ENCODE results near the gene SGPP1.
"Not testable (repeated sequence)": the region's sequence is repeated elsewhere in the genome, so short reads cannot be mapped to it uniquely, and the experiment has no call there.

The SGPP1 gene, protein sequence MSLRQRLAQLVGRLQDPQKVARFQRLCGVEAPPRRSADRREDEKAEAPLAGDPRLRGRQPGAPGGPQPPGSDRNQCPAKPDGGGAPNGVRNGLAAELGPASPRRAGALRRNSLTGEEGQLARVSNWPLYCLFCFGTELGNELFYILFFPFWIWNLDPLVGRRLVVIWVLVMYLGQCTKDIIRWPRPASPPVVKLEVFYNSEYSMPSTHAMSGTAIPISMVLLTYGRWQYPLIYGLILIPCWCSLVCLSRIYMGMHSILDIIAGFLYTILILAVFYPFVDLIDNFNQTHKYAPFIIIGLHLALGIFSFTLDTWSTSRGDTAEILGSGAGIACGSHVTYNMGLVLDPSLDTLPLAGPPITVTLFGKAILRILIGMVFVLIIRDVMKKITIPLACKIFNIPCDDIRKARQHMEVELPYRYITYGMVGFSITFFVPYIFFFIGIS

GRCh38 chr14:63727736-63728728 lies at the start of gene SGPP1:
SGPP1 (minus strand) TSS chr14:63728065; CDS start chr14:63727944, 121 bp downstream.
- TF ChIP-seq POLR2A (IDR thresholded peaks at IDR 0.05; ENCODE audit: low read depth, low read length): peak; percentile 85
- DNase-seq (ENCODE audit: insufficient read length, low spot score): peak; percentile 83
- peak; percentile 93 for FAIRE-seq

- FAIRE-seq (peak; percentile 83), DNase-seq (ENCODE audit: insufficient read length, low spot score) (peak; percentile 23)
- no peak for TF ChIP-seq POLR2A (IDR thresholded peaks at IDR 0.05; ENCODE audit: low read depth, low read length)
Observed at GRCh38 chr14:63777024-63777423, 49.2 kb upstream of the SGPP1 start.

DNA sequence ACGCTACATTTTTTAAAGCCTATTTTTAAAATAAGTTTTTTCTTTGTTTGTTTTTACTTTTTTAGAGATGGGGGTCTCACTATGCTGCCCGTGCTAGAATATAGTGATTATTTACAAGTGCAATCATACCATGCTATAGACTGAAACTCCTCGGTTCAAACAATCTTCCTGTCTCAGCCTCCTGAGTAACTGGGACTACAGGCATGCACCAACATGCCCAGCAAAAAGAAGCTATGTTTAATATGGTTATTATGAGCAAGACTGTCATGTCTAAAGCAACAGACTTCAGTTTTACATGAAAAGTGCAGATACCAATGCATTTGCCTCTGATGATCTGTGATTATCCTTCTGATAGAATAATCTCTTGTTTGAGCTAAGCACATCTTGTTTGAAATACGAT lies 45.6 kb upstream of the SGPP1 start:
- no peak for TF ChIP-seq POLR2A (IDR thresholded peaks at IDR 0.05; ENCODE audit: low read depth, low read length)
- FAIRE-seq: no peak
- no peak for DNase-seq (ENCODE audit: insufficient read length, low spot score)

GRCh38 chr14:63770187-63770807 lies 42.4 kb upstream of the SGPP1 start:
- DNase-seq (ENCODE audit: insufficient read length, low spot score): no peak
- peak; percentile 80 for FAIRE-seq
- TF ChIP-seq POLR2A (IDR thresholded peaks at IDR 0.05; ENCODE audit: low read depth, low read length): no peak

DNA sequence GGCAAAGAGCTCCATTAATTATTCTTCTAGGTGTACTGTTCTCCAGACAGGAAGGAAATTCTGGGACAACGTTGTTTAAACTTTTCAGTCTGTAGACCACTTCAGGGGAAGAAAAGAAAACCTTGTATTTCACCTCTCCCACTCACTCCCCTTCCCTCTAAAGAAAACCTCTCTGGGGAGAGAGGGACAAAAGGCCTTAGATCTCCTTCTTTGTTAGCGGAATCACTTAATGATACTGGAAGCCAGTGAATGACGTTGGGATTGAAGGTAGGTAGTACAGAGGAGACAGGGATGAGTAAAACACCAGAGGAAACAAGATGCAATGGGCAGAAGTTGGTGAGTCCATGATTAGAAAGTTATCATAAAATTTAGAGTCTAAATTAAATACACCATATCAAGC lies 38.7 kb upstream of the SGPP1 start:
- FAIRE-seq (no peak), DNase-seq (ENCODE audit: insufficient read length, low spot score) (no peak)
- no peak for TF ChIP-seq POLR2A (IDR thresholded peaks at IDR 0.05; ENCODE audit: low read depth, low read length)

DNA sequence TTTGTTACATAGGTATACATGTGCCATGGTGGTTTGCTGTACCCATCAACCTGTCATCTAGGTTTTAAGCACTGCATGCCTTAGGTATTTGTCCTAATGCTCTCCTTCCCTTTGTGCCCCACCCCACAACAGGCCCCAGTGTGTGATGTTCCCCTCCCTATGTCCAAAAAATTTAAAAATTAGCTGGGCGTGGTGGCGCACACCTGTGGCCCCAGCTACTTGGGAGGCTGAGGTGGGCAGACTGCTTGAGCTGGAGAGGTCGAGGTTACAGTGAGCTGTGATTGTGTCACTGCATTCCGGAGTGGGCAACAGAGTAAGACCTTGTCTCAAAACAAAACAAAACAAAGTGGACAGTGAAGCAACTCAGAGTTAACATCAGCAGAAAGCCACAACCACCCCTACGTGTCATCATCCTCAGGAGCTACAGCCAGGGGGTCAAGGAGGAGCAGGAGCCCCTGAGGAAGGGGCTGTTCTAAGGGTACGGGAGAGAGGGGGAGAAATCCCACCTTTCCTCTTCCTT lies 36.8 kb upstream of the SGPP1 start:
- TF ChIP-seq POLR2A (IDR thresholded peaks at IDR 0.05; ENCODE audit: low read depth, low read length): no peak
- DNase-seq (ENCODE audit: insufficient read length, low spot score) (no peak), FAIRE-seq (no peak)

GRCh38 chr14:63764103-63764502 lies 36.2 kb upstream of the SGPP1 start:
- TF ChIP-seq POLR2A (IDR thresholded peaks at IDR 0.05; ENCODE audit: low read depth, low read length): no peak
- no peak for DNase-seq (ENCODE audit: insufficient read length, low spot score)
- FAIRE-seq: no peak

DNA sequence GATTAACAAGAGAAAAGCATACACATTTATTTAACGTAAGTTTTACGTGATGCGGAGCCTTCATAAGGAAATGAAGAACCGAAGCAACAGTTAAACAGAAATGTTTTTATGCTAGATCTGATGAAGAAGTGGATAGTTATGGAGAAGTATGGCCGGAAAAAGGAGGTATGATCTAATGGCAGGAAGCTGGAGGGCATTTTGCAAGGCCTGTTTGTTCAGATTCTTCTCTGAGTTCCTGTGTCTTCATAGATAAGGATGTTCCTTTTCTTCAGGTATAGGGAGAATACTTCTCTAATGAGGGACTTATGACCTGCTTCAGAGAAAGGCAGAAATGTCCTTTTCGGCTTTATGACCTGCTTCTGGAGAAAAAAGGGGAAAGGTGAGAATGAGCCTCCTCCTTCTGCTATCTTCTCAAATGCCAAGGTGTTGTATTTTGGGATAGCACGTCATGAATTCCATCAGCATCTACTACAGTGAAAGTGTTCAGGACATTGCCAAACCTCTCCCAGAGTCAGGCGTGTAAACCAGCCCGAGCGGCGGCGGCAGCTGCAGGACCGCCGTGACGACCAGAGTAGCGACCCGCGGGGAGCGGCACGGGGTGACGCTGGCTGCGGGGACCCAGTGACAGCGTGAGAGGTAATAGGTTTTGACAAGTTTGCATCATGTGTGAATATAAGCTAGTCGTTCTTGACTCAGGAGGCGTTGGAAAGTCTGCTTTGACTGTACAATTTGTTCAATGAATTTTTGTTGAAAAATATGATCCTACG lies 33.7 kb upstream of the SGPP1 start:
- FAIRE-seq (no peak), DNase-seq (ENCODE audit: insufficient read length, low spot score) (no peak)
- no peak for TF ChIP-seq POLR2A (IDR thresholded peaks at IDR 0.05; ENCODE audit: low read depth, low read length)

- peak; percentile 23 for FAIRE-seq
Observed at GRCh38 chr14:63760014-63760413, 32.1 kb upstream of the SGPP1 start.

DNA sequence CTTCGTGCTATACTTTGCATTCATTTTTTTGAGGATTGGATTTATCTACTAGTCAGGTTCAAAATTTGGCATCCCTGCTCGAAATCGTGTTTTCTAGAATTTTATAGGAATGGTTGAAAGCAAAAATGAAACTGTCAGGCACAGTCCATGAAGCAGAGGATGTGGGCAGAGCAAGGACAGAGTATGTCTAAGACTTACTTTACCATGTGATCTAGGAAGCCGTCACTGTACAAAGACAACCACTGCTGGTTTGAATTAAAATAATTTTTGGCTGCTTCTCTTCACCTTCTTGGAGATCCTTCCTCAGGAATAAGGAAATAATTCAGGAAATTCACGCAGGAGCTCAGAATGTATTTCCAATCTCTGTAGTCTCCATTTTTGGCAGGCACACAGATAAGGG lies 31.6 kb upstream of the SGPP1 start:
- DNase-seq (ENCODE audit: insufficient read length, low spot score): no peak
- peak; percentile 38 for FAIRE-seq
- TF ChIP-seq POLR2A (IDR thresholded peaks at IDR 0.05; ENCODE audit: low read depth, low read length): no peak

More at GRCh38 chr14:63760014-63760413, 32.1 kb upstream of the SGPP1 start:
- no peak for TF ChIP-seq POLR2A (IDR thresholded peaks at IDR 0.05; ENCODE audit: low read depth, low read length)
- no peak for DNase-seq (ENCODE audit: insufficient read length, low spot score)

GRCh38 chr14:63757211-63757610 lies 29.3 kb upstream of the SGPP1 start:
- DNase-seq (ENCODE audit: insufficient read length, low spot score): no peak
- no peak for TF ChIP-seq POLR2A (IDR thresholded peaks at IDR 0.05; ENCODE audit: low read depth, low read length)
- FAIRE-seq: no peak

DNA sequence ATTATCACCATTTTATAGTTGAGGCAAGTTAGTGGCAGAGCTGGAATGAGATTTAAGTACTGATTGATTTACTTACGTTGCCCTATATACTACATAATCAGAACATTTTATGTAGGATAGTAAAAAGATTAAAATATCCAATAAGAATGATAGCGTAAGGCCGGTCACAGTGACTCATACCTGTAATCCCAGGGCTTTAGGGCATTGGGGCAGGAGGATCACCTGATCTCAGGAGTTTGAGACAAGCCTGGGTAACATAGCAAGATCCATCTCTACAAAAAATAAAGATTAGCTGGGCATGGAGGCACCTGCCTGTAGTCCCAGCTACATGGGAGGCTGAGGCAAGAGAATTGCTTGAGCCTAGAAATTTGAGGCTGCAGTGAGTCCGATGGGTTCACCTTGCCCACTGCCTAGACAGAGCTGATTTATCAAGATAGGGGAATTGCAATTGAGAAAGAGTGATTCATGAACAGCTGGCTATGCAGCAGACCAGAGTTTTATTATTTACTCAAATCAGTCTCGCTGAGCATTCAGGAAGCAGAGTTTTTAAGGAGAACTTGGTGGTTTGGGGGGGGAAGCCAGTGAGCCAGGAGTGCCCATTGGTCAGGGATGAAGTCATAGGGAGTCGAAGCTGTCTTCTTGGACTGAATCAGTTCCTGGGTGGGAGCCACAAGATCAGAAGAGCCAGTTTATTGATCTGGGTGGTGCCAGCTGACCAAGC lies 24.7 kb upstream of the SGPP1 start:
- TF ChIP-seq POLR2A (IDR thresholded peaks at IDR 0.05; ENCODE audit: low read depth, low read length): no peak
- DNase-seq (ENCODE audit: insufficient read length, low spot score) (peak; percentile 28), FAIRE-seq (peak; percentile 99)

GRCh38 chr14:63751076-63751475 lies 23.2 kb upstream of the SGPP1 start:
- not testable (repeated sequence) for DNase-seq (ENCODE audit: insufficient read length, low spot score); FAIRE-seq

Measured in H54 (cell line).